Putamen (tissue), 1 donor: Measurements from ENCODE around the gene ANKRD26.

ENCODE experiments used
- DNase-seq: peaks from one replicate; pipeline ENCODE4 v3.0.0-alpha.2; 2016; ENCODE audit warnings: low spot score

ANKRD26 gene

DNA sequence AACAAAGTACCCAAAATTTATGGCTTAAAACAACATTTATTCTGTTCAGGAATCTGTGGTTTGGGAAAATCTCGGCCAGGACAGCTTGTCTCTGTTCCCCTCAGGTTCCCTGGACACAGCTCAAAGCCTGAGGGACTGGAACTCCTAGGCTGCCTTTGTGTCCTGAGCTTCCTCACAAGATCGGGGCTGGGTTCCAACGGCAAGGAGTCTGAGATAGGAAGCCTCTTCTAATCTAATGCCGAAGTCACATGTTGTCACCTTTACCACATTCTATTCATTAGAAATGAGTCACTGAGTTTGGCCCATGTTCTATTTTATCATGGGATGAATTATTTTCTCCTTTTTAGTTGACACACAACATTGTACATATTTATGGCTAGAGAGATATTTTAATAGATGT, 80.5 kb downstream of the ANKRD26 start:
- no peak for DNase-seq

DNA sequence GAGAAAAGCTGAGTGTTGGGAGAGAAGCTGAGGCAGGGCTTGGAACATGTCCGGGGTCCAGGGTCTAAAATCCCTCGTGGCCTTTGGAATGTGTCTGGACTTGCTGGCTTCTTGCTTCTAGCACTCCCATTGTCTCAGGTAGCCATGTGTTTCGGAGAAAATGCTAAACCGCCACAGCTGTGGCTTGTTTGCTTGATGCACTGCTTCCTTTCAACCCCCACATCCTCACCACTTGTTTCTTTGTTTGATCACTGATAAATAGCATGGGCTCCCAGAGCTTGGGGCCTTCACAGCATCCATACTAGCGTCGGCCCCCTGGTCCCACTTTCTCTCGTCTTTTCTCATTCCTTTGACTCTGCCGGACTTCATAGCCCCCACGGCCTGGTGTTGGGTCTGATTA, 102.7 kb downstream of the ANKRD26 start:
- no peak for DNase-seq

DNA sequence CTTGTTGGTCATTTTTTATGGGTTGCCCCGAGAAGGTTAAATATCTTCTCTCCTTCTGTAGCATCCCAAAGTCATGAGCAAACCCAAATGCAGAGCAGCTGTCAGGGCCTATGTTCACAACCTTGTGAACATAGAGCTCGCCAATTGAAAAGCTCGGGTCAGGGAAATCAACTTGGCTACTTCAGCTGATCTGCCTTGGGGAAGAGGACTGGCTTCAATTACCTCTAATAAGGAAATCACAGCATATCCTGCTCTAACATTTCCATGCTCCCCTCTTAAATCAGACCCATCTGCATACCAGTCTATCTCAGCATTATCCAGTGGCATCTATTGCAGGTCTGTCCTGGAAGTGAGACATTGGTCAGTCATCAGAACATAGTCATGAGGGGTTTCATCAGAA, 105.6 kb downstream of the ANKRD26 start:
- no peak for DNase-seq

DNA sequence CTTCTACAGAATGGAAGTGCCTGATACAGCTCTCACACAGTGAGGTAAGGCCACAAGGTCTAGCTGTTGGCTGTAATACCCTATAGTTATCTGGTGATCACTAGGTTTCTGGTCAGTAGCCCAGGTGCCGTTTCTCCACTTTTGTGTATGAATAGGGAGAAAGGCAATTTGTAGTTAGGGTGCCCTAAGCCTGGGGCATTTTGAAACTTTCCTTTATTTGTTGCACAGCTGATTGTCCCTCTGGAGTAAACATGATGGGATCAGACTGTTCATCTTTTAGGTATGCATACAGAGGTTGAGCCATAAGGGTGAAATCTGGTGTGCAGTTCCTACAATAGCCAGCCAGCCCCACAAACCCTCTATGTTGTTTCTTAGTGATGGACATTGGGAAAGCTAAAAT, 112.4 kb downstream of the ANKRD26 start:
- no peak for DNase-seq

DNA sequence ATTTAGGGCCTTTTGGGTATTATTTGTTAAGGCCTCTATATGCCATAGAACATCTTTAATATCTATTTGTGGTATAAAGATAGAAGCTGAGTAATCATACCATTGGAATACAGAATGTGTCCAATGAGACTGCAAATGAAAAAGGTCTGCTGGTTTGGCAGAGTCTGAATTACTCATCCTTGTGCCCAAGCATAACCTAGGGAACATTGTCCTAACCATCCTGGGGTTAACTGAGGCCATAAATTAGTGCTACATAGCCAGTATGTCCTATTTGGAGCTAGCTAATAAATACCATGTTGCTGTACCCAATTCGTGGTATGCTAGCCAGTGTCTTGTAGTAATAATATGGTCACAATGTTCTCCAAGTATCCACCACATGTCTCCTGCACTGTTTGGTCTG, 117.1 kb downstream of the ANKRD26 start:
- DNase-seq: no peak

DNA sequence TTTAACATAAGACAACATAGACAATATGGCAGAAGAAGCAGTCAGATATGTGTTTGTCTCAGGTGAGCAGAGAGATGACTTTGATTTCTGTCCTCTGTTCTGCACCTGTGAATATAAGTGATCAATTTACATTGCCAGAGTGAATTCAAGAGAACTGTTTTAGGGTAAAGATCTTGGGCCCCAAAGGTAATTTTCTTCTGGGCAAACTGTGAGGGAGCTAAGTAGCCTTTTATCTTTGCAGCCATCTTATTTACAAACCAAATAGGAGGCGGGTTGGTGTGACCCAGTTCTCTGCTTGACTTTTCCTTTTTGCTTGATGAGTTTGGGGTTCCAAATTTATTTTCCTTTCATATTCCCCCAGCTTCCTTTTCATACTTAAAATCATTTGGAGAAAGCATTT, 118.2 kb downstream of the ANKRD26 start:
- DNase-seq: no peak

DNA sequence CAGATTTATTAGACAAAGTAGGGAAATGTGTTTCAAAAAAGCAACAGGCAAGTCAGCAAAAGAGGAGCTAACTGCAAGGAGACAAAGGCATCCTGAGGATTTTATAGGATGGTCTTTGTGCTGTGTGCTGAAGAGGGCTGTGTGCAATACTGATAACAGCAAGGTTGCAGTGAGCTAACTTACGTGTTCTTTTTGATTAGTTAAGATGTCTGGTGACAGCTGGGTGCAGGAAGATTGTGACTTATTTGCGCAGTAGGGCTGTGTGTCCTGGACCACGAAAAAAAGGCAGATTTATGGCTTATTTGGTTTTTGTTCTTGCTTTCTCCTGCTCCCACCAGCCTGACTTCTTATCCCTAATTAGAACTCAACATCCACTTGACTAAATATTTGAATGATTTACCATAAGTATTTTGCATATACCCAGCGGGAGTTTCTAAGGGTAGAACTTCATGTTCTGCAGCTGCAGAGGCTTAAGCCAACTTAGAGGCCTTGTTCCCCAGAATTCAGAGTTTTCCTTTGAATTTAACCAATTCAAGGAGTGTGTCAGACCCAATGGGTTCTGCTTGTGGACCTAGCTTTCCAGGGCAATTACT, 119.0 kb downstream of the ANKRD26 start:
- no peak for DNase-seq

DNA sequence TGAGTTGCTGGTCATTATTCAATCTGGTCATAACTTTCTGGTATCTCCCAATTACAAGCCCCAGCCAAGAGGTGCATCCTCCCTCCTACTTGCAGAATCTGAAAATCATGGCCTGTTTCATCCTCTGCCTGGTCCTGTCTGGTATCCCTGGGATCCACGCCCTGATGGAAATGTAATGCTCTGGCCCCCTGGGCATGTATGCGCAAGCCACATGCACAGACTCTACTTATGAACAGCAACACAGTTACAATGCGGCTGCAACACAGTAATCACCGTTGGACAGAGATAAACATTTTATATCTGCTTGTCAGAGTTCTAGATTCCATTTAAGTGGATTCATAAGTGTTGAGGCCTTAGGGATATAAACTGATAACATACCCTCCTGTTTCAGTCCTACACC, 121.8 kb downstream of the ANKRD26 start:
- DNase-seq: no peak

DNA sequence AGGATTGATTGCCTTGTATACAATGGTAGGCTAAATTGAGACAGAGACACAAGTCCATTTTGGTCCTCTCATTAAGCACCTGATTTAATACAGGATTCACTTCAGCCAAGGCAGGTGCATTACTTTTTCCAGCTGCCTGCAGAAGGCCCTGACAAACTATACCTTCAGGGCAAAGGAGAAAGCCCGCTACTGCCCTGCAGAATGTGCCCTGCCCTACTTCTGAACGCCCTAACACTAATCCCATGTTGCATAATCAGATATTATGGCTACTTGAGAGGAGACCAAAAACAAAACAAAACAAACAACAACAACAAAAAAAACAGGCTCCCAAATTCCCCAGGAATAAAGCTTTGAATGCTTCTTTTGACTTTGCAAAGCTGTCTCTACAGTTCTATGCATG, 122.7 kb downstream of the ANKRD26 start:
- DNase-seq: no peak

DNA sequence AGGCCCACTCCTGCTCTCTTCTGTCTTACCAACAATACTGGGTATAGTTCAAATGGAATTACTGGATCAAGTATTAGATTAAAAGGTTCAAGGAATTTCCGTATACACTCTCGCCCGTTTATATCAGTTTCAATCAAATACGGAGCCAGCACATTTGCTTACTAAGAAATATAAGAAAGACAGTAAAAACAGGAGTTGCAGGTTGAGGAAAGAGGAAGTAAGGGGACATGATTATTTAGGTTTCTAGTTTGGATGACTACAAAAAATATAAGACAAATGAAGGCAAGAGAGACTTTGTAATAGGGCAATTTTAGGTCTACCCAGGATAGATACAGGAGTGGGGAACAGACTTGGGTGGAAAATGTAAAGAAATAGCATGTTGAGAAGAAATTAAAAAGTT, 129.6 kb downstream of the ANKRD26 start:
- no peak for DNase-seq

DNA sequence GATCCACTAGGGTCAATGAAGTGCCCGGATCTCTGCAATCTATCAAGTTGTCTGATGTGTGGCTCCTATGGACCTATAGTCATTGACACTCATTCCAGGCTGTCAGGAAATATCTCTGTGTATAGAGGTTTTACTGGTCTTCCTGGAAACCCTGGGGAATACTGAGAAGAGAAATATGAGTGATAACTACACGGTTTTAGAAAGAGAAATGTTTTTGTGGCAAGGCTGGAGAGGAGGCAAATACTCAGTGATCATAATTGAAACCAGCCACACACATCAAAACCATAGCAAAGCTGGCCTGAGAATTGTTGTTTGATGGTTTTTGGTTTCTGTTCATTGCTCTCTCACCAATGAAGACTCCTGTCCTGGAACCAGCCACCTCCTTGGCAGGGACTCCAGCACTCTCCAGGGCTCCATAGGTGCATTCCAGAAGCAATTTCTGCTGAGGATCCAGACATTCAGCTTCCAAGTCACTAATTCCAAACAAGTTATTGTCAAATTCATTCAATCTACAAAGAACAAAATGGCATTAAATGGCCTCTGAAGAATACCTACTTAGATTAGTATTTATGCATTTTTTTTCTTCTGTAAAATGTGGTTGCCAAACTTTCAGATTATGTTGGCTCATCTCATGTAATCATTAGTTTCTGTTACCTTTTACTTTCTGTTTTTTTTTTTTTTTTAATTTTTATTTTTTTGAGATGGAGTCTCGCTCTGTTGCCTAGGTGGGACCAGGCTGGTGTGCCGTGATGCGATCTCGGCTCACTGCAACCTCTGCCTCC, 131.0 kb downstream of the ANKRD26 start:
- DNase-seq: no peak

DNA sequence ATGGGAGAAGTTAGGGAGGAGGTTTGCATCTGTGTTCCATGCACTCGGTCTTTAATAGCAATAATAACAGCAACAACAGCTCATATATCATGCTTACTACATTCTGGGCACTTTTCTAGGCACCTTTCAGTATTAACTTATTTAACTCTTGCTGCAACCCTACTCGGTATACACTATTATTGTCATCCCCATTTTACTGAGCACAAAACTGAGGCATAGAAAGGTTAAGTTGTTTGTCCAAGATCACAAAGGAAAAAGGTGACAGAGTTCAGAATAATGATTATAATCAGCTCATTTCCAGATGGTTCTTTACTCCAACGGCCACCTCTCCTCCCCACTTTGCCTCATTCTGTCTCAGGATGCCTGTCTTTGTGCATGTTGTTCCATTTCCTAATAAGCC, 137.5 kb downstream of the ANKRD26 start:
- no peak for DNase-seq

DNA sequence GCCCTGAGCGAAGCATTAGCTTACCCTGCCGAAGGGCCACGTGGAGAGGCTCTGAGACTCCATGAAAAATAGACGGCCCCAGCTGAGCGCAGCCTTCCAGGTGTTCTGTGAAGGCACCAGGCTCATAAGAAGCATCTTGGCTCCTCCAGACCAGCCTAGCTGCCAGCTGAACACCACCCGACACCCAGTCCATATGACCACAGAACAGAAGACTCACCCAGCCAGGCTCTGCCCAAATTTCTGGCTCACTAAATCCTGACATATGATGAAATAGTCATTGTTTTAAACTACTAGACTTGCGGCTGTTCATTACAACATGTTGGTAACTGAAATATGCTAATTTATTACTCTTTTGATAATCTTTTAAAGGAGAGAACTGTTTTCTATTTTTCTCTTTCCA, 140.0 kb downstream of the ANKRD26 start:
- no peak for DNase-seq

DNA sequence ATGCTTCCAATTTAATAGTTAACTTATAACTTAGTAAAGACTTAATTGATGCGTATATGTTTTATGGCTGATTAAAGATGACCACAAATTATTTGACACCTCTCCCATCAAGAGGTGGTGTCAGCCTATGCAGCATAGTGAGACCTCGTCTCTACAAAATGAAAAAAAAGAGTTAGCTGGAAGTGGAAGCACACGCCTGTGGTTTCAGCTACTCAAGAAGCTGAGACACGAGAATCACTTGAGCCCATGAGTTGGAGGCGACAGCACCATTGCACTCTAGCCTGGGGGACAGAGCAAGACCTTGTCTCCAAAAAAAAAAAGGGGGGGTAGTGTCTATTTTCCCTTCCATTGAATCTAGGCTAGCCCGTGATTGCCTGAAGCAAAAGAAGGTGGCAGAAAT, 140.5 kb downstream of the ANKRD26 start:
- DNase-seq: no peak
